CD1c-positive myeloid dendritic cell (primary cell): ENCODE results near the gene MMS19.
A peak's percentile ranks its signal among the peaks of the same experiment; 100 is the strongest.

Experiments used
- DNase-seq: peaks from one replicate; pipeline ENCODE4 v3.0.0-alpha.2; 2016; ENCODE audit errors: extremely low spot score

The MMS19 gene

DNA sequence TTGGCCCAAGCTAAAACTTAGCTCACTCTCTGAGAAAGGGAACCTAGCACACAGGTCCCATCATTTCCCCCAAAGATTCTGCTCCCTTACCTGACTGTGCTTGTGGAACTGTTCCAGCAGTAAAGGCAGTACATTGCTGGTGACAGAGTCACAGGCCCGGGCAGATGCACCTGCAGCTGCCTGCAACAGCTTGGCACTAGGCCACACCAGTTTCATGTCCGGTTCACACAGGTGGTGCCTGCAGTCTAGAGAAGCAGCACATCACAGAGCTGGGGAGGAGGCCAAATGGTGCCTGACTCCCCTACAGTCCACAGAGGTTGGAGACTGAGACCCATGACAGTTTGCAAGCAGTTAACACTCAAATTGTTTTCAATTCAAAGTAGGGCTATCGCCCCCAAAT is 30.1 kb downstream of the MMS19 start:
- no peak for DNase-seq

DNA sequence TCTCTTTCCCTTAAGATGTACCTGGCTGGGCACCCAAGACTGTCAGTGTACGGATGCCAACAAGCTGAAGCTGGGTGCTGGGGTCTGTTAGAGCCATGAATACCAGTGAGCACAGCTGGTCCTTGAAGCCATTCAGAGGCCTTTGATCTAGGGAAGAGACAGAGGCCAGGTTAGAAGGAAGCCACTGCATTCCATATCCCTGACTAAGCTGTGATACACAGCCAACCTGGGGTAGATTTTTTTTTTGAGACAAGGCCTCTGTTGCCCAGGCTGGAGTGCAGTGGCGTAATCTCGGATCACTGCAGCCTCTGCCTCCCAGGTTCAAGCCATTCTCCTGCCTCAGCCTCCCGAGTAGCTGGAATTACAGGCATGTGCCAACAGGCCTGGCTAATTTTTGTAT is 31.5 kb downstream of the MMS19 start:
- no peak for DNase-seq

DNA sequence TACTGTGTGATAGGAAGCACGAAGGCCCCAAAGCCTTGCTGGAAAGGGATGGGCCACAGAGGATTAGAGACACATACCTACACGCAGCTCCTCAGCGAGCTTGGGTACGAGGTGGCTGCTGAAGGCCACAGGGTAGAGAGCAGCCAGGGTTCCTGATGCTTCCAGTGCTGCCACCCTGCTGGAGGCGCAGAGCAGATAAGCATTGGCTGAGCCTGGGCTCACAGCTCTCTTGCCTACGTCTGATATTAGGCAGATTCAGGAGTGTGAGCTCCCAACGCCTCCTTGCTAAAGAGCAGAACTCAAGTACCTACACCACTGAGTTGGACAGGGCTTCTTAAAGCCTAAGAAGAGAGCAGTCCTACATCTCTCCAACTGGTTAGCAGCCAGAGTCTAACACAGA is 32.2 kb downstream of the MMS19 start:
- DNase-seq: no peak

DNA sequence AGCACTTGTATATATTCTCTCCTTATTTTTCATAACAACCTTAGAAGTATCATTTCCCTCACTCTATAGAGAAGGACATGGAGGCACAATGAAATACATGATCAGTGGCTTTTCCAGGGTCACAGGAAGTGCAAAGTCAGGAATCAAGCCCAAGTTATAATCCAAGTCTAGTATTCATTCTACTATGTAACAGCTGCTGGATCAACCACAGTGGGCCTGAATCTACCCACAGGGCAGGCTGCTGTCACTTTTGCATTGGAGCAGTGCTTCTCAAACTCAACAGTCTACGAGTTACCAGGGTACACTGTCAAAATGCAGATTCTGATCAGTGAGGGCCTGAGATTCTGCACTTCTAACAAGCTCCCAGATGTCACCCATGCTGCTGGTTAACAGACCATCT is 34.0 kb downstream of the MMS19 start:
- DNase-seq: no peak

DNA sequence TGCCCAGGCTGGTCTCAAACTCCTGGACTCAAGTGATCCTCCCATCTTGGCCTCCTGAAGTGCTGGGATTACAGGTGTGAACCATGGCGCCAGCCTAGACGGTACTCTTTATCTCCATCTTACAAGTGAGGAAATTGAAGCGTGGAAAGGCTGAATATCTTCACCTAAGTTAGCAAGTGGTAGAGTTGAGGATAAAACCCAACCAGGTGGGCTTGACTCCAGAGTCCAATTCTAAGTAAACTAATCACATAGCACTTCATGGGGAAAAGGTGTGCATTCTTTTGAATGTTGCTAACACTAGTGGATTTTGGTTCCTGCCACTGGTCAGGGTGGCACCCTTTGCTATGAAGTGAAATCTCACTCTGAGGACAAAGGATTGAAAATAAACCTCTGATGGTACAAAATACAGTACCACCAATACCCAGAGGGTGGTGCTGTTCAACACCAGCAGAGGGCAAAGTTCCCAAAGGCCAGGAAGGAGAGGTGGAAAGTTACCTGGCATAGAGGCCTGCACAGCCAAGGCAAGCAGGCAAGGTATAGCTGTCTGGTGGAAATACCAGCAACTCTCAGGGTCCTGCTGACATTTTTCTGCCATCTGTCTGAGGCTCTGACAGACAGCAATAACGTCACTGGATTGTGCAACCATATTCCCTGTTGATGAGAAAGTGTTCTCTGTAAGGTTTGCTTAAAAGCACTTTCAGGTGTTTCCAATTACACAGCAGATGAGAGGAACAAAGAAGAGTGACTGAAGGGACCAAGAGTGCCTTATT is 34.7 kb downstream of the MMS19 start:
- peak; percentile 57 for DNase-seq

DNA sequence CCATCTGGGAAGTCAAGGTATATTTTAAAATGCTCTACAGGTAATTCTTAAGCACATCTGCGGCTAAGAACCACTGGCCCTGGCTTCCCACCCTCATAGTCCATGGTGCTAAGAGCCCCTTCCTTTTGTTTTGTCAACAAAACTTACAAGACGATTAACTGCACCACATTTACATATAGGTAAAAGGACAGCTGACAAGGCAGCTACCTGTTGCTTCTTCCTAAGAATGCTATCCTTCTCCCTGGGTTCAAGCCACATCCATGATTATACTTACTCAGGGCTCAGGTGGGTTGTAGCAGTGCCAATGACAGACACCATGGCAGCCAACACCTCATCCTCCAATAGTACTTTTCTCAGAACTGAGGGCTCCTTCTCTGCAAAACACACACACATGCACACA is 35.9 kb downstream of the MMS19 start:
- DNase-seq: no peak

DNA sequence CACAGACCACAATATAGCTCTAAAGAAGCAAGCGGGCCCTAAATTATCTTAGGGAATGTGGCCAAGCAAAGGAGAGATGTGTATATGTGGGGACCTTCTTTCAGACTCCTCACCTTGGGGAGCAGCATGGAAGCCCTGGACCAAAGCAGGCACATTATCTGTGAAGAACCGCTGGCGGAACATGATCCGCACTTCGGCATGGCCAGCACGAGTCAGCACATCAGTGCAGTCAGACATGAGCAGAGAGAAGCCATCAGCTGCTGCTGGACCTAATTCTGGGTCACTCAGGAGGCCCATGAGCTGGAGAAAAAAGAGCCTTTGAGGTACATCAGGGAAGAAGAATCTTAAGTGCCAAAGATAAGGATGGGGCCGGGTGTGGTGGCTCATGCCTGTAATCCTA is 38.3 kb downstream of the MMS19 start:
- DNase-seq: no peak

DNA sequence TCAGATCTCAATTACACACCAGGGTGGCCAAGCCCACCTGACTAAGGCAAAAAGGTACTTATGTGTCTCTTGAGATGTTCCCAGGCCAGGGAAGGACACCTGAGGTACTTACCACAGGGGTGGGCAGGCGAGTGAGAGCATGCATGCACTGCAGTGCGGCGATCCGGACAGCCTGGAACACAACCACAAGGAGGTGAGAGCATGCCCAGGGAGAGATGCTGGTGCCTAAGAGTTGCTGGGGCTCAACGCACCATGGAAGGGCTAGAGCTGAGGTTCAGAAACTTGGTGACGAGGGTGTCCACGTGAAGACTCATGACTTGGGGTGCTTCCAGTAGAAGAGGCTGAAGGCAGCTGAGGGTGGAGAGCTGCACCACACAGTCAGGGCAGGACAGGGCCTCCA is 39.1 kb downstream of the MMS19 start:
- no peak for DNase-seq

DNA sequence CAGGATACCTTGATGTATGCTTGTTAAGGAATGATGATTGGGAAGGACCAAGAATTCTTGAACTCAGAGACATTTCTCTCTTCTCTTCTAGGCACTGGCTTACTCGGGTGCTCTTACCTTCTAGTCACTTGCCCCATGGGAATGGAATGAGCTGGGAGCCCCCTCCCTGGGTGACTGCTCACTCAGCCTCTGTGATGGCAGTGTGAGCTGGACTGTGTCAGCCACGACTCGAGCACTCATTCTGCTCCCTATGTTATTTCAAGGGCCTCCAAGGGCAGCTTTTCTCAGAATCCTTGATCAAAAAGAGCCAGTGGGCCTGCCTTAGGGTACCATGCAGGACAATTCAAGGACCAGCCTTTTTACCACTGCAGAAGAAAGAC is 41.5 kb downstream of the MMS19 start:
- no peak for DNase-seq

DNA sequence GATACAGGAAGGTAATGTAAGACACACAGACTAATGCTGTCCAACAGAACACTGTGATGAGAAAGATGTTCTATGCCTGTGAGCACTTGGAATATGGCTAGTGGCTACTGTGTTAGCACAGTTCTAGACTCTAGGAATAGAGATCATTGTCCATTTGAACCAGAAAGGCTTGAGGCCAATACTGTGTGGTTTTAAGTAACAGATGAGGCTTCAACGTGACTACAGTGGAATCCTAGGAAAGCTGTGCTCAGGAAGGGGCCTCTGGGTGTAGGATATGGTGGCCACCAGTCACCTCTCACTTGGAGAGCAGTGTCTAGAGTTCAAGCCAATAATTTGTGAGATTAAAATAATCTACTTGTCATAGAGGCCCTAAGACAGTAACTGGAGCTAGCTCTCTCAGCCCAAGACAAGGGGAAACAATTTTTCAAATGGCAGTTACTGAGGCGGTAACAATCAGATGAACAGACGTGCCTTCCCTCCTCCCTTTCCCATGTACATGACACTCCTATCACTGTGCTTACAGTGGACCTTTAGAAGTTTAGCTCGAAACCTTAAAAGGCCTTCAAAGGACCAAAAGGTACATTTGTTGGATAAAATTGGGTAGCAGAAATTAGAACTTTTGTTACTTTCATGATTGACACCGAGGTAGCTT is 42.1 kb downstream of the MMS19 start:
- DNase-seq: no peak

DNA sequence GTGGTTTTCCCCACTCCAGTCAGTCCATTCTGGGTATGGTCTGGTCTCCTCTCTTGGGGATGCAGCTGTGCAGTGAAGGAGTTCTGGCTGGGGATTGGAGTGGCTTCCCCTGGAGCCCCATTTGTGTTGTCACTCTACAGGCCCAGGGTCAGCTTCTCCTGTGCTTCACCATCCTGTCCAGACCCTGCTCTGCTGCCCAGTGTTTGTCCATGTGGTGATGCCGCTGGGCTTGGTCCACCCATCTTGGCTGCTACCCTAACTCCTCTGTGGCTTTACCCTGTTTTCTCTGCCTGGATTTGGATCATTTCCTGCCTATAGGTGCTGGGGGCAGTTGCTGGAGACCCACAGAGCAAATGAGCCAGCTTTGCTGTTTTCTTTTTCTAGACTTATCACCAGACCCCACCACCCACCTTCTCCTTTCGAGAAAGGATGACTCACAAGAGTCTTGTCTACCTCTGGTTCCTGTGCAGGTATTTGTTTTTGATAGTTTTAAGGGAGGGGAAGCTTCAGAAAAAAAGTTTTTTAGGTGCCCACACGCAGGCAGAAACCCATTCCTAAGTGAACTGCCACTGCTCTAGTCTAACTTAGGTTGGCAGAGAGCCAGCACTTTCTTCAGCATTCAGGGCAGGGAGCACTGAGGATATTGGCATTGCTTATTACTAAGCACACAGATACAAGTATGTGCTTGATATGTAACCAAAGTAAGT is 43.7 kb downstream of the MMS19 start:
- no peak for DNase-seq

DNA sequence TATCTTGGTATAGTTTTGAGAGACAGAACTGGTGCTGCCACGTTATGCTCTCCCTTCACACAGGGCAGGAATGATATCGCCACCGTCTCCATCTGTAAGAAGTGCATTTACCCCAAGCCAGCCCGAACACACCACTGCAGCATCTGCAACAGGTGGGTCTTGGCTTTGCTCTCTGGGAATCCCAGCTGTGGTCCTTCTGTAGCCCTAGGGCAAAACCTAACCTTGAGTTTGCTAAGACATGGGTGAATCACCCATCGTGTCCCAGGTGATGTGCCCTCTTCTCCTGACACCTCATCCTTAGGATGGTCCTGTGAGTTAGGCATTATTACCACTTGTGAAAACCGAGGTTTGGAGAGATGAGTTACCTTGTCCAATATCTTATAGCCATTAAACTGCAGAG is 45.9 kb downstream of the MMS19 start:
- no peak for DNase-seq

DNA sequence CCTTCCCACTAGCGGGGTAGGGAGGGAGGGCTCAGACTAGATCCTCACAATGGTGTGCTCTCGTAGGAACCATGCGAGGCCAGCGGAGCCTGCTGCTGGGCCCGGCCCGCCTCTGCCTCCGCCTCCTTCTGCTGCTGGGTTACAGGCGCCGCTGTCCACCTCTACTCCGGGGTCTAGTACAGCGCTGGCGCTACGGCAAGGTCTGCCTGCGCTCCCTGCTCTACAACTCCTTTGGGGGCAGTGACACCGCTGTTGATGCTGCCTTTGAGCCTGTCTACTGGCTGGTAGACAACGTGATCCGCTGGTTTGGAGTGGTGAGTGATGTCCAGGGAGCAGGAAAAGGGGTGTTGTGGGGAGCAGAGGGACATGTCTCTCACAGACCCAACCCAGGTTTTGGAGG is 46.6 kb downstream of the MMS19 start:
- DNase-seq: no peak

DNA sequence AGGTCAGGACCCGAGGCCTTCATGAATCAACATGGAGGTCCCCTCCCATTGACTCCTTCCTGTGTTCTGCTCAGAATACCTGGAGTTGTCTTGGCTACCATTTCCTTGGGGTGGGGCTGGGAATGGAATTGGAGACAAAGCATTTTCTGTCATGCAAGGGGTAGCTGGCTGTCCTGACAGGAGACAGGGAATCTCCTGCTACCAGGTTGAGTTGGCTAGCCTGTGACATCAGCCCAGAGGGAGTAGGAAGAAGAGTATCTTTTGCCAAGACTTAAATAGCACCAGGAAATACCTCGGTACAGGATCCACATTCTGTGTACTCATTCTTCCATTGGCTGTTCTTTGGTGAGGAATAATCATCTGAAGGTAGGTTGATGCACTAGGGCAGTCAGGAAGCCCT is 47.4 kb downstream of the MMS19 start:
- DNase-seq: no peak

DNA sequence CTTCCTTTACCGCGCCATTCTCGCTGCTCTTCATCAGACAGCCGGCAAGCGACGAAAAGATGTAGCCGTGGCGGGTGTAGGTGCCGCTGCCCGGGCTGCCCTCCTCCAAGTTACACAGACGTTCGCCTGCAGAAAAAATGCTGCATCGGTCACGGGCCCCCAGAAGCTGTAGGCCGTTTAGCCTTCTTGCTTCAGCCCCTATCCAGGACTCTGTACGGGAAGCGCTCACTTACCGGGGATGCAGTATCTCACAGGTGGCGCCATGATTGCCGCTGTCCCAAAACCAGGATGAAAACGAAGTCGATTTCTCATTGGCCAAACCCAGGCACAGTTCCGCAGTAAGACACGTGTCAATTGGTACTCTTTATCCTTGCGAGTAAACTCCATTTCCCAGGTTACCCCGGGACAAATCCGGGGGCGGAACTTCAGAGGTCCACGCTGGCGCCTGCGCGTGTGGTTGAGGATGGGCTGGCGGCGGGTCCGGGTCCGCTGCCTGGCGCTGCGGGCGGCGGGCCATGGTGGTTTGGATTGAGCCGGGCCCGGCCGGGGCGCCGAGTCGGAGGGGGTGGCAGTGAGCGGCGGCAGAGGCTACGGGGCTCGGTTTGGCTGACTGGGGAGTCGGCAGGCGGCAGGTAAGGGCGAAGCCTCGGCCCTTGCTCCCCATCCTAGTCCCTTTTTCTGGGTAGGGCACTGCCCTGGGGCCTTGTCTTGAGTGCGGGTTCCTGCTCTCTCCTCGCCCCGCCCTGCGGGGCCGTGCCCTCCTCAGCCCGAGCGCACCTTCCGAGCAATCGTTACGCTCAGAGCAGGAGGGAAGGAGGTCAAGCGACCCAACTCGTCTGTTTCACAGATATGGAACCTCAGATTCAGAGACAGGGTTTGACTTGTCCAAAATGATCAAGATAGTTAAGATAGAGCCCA is 52.2 kb downstream of the MMS19 start, which contains the start of the genes EXOSC1 and ZDHHC16:
Gene EXOSC1 (minus strand): TSS at position 285 of the 918 bp plus-strand sequence. CDS start 21 bp downstream, at position 264.
Gene ZDHHC16 (plus strand): TSS at position 454 of the 918 bp plus-strand sequence. CDS start 5,501 bp downstream, outside the sequence.
- peak; percentile 97 for DNase-seq

DNA sequence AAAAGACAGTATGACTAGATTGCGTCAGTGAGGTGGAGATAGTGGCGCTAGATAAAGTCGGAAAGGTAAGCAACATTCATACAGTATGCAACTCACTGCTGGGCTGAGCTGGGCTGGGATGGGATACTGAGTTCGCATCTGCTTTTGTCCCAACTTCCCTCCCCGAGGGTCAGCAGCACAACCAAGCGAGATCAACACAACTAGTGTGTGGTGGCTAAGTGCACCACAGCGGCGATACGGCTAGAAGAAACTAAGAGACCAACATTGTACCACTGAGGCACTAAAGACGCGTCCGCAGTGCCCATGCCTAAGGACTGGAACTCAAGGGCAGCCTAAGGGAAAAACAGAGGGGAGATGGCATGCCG is 52.9 kb downstream of the MMS19 start:
- DNase-seq: no peak

DNA sequence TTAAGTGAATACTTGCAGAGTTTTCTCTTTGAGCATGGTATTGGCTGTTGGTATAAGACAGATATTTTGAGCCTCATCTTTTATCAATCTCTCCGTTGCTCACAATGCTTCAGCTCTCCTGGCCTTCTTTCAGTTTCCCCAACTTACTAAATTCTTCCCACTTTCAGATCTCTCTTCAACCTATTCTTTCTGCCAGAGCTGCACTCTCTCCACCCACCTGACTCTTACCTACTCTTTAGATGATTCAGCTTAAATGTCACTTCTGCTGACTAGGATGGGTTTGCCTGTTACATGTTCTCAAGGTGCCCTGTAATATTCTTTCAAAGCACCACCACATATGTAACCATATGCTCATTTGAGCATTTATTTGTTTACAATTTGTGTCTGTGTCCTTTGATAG is 54.0 kb downstream of the MMS19 start:
- DNase-seq: no peak

DNA sequence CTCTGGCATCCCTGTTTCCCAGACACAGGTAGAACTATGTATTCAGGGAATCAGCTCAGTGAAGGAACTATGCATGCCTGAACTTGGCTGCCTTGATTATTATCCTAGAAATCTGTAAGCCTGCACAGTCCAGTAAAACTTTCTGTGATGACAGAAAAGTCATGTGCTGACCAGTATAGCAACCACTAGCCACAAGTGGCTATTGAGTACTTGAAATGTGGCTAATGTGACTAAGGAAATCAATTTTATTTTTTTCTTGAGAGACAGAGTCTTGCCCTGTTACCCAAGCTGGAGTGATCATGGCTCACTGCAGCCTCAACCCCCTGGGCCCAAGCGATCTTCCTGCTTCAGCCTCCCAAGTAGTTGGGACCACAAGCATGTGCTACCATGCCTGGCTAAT is 55.9 kb downstream of the MMS19 start:
- no peak for DNase-seq

DNA sequence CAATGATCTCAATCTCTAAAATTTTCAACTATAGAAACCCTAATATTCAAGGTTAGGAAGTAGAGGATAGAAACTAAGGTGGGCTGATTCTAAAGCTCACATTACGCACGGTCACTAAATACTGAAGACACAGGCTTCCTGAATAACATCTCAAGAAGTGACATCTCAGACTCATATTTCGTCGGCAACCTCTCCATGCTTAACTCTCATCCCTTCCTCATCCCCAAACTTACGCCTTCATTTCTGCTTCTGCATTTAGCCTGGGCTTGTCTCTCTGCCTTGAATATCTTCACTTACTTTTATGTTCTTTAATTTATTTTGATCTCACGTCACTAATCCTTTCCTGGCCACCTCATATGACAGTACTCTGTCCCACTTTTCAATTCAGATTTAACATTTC is 63.0 kb downstream of the MMS19 start:
- DNase-seq: no peak

DNA sequence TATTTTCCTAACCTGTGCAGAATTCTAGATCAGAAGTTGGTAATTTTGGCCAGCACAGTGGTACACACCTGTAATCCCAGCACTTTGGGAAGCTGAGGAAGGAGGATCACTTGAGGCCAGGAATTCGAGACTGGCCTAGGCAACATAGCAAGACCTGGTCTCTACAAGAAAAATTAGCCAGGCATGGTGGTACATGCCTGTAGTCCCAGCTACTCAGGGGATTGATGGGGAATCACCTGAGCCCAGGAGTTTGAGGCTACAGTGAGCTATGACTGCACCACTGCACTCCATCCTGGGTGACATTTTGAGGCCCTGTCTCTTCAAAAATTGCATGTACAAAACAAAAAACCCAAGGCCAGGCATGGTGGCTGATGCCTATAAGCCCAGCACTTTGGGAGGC is 63.7 kb downstream of the MMS19 start:
- no peak for DNase-seq

DNA sequence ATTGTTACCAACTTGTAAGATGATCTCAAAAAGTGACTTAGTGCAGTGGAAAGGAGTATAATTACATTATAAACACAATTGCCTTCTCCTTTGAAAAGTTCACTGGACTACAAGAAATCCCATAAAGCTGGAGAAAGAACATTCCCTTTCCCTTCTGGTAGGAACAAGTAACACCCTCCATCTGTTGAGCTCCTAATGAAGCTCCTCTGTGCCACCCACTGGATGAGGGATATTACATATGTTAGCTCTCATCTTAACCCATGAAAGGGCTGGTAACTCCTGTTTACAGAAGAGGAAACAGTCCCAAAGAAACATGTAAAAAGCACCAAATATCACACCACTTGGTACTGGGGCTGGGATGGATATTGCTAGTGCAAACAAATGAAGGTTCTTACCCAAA is 64.2 kb downstream of the MMS19 start:
- DNase-seq: no peak

DNA sequence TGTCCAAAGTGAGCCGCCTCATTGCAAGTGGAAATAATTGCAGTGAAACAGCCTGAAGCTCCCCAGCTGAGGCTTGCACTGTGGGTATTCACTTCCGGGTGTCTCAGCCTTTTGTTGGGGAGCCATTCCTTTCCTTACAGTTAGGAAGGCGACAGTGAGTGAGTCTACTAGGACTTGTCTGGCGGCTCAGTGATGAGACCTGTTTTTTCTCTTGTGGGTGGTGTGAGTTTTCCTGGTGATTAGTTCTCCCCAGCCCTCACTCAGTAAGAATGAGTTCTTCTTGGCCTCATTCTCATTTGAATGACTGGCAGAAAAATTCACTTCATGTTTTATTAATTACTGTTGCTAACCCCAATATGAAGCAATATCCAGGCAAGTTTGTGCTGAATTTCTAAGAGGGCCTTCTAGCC is 69.6 kb downstream of the MMS19 start:
- DNase-seq: peak; percentile 22
